ENCODE results near the gene INO80.

The INO80 gene

GRCh38 chr15:41043276-41043951, 72.7 kb downstream of the INO80 start:
- DNase-seq: no peak

GRCh38 chr15:41042851-41043250, 73.2 kb downstream of the INO80 start:
- no peak for DNase-seq

GRCh38 chr15:41039121-41039520, 77.0 kb downstream of the INO80 start:
- DNase-seq: no peak

GRCh38 chr15:41032079-41032328, 84.1 kb downstream of the INO80 start:
- DNase-seq: no peak

- no peak for DNase-seq
Observed at GRCh38 chr15:41031232-41032078, 84.6 kb downstream of the INO80 start.

- DNase-seq: no peak
Observed at GRCh38 chr15:41028853-41029252, 87.2 kb downstream of the INO80 start.

GRCh38 chr15:41025393-41025792, 90.7 kb downstream of the INO80 start:
- DNase-seq: no peak

GRCh38 chr15:41024885-41025284, 91.2 kb downstream of the INO80 start:
- no peak for DNase-seq

GRCh38 chr15:41024131-41024530, 91.9 kb downstream of the INO80 start:
- DNase-seq: no peak

GRCh38 chr15:41022487-41023090, 93.5 kb downstream of the INO80 start:
- no peak for DNase-seq

- DNase-seq: no peak
Observed at GRCh38 chr15:41020829-41021228, 95.3 kb downstream of the INO80 start.

- DNase-seq: no peak
Observed at GRCh38 chr15:41020311-41020710, 95.8 kb downstream of the INO80 start.

- no peak for DNase-seq
Observed at GRCh38 chr15:41019174-41019573, 96.9 kb downstream of the INO80 start.

GRCh38 chr15:41018534-41018933, 97.5 kb downstream of the INO80 start:
- no peak for DNase-seq

- DNase-seq: no peak
Observed at GRCh38 chr15:41017066-41017735, 98.9 kb downstream of the INO80 start.

- no peak for DNase-seq
Observed at GRCh38 chr15:41013691-41014414, 102.2 kb downstream of the INO80 start.

GRCh38 chr15:41011055-41011815, 104.8 kb downstream of the INO80 start:
- no peak for DNase-seq

- no peak for DNase-seq
Observed at GRCh38 chr15:41010345-41010744, 105.7 kb downstream of the INO80 start.

GRCh38 chr15:41006479-41006878, 109.6 kb downstream of the INO80 start:
- DNase-seq: no peak

- no peak for DNase-seq
Observed at GRCh38 chr15:41004490-41004889, 111.6 kb downstream of the INO80 start.

GRCh38 chr15:41001524-41002214, 114.4 kb downstream of the INO80 start:
- DNase-seq: no peak

- DNase-seq: no peak
Observed at GRCh38 chr15:40999190-40999589, 116.9 kb downstream of the INO80 start.
